Keratinocyte (primary cell): ENCODE data around the gene SIGLEC8. TPM values are rescaled to one million over a fixed set of nuclear protein-coding genes. Genes with fewer than 3 reads are reported as not detected.

Source experiments
- DNase-seq: peaks from one replicate; pipeline ENCODE4 v3.0.0-alpha.2; 2011; ENCODE audit warnings: low read depth, missing footprints, low spot score
- FAIRE-seq: peaks from 2 replicates; lab custom pipeline; 2011; peaks lifted over from hg19 to GRCh38; lab: Jason Lieb, UNC
- H2AFZ ChIP-seq: 2 replicates; pipeline ENCODE4 v1.6.0; 2012; ENCODE audit warnings: low read length, control low read depth, inconsistent platforms; ENCODE audit not compliant: control insufficient read depth
- H3K27ac ChIP-seq: 2 replicates; pipeline ENCODE4 v1.5.1; 2011; ENCODE audit warnings: low read length; ENCODE audit not compliant: control insufficient read depth, insufficient read depth
- H3K27me3 ChIP-seq: 3 replicates; pipeline ENCODE4 v1.6.0; 2011; ENCODE audit warnings: low read length; ENCODE audit not compliant: control insufficient read depth, insufficient read depth; ENCODE audit errors: extremely low read depth
- H3K36me3 ChIP-seq, 2 experiments: 2 replicates in 1 of 2; 3 replicates in 1 of 2; pipeline ENCODE4 v1.5.1; 2011; ENCODE audit warnings: low read length in 2 of 2, mild to moderate bottlenecking in 1 of 2; ENCODE audit not compliant: control insufficient read depth in 2 of 2, insufficient read depth in 2 of 2; ENCODE audit errors: extremely low read depth in 1 of 2
- H3K4me1 ChIP-seq: 3 replicates; pipeline ENCODE4 v1.5.1; 2011; ENCODE audit warnings: low read length; ENCODE audit not compliant: control insufficient read depth, insufficient read depth; ENCODE audit errors: extremely low read depth
- H3K4me2 ChIP-seq: 3 replicates; pipeline ENCODE4 v1.6.0; 2011; ENCODE audit warnings: low read depth, low read length; ENCODE audit not compliant: control insufficient read depth, insufficient read depth; ENCODE audit errors: extremely low read depth
- H3K4me3 ChIP-seq, 3 experiments: fragments of 200-600 bp in 1 of 3; sonication (generic) in 1 of 3; 2 replicates in 2 of 3; 3 replicates in 1 of 3; pipeline ENCODE4 v1.5.1; 2011 to 2016; ENCODE audit warnings: low read length in 3 of 3, mild to moderate bottlenecking in 3 of 3, control low read depth in 2 of 3, inconsistent platforms in 1 of 3, low read depth in 1 of 3, mixed read lengths in 1 of 3, mixed run types in 1 of 3, moderate library complexity in 1 of 3; ENCODE audit not compliant: control insufficient read depth in 2 of 3, insufficient read depth in 2 of 3; ENCODE audit errors: extremely low read depth in 1 of 3
- H3K79me2 ChIP-seq: 2 replicates; pipeline ENCODE4 v1.6.0; 2012; ENCODE audit warnings: low read length; ENCODE audit not compliant: control insufficient read depth, insufficient read depth
- H3K9ac ChIP-seq: 3 replicates; pipeline ENCODE4 v1.6.0; 2011; ENCODE audit warnings: low read length; ENCODE audit not compliant: control insufficient read depth, insufficient read depth; ENCODE audit errors: extremely low read depth
- H3K9me1 ChIP-seq: 3 replicates; pipeline ENCODE4 v1.6.0; 2011; ENCODE audit warnings: low read length; ENCODE audit not compliant: control insufficient read depth, insufficient read depth; ENCODE audit errors: extremely low read depth
- H3K9me3 ChIP-seq: 2 replicates; pipeline ENCODE4 v1.5.1; 2012; ENCODE audit warnings: low read depth, low read length; ENCODE audit not compliant: control insufficient read depth
- H4K20me1 ChIP-seq: 3 replicates; pipeline ENCODE4 v1.6.0; 2011; ENCODE audit warnings: low read length; ENCODE audit not compliant: control insufficient read depth, insufficient read depth; ENCODE audit errors: extremely low read depth
- EZH2 ChIP-seq: IDR thresholded peaks from one replicate; pipeline ENCODE4 v1.6.1; 2012; ENCODE audit warnings: inconsistent platforms, mild to moderate bottlenecking, low read length, moderate library complexity
- dilution Hi-C: fragments of 300-500 bp; cut with MboI; formaldehyde crosslinking; loops from one replicate; pipeline ENCODE4 v1.7.0; 2020; ENCODE audit warnings: low sequenced_read_pairs; ENCODE audit not compliant: extremely low pct_ligation_motif_present
- polyA plus RNA-seq, 5 experiments: library from polyadenylated mRNA; depleted of rRNA in 3 of 5; stranded (reverse) in 3 of 5; stranded (forward) in 1 of 5; unstranded in 1 of 5; fragments of >200 nt; gene quantifications; 1 replicate in 1 of 5; 2 replicates in 3 of 5; 3 replicates in 1 of 5; pipeline versions ENCODE4 v1.2.1 to v1.2.3, GENCODE V29; 2011 to 2012; ENCODE audit warnings: missing spikeins in 2 of 5, low read depth in 1 of 5, low replicate concordance in 1 of 5
- TF ChIP-seq, protein P1 (sequence below), 3 experiments: IDR thresholded peaks in 1 of 3; conservative IDR thresholded peaks in 1 of 3; optimal IDR thresholded peaks in 1 of 3; 2 replicates in 2 of 3; 3 replicates in 1 of 3; pipeline versions ENCODE3 to v1.5.1; 2011; ENCODE audit warnings: low read length in 3 of 3, mild to moderate bottlenecking in 3 of 3, moderate library complexity in 2 of 3, control low read depth in 1 of 3, inconsistent platforms in 1 of 3; ENCODE audit not compliant: insufficient read depth in 2 of 3; ENCODE audit errors: extremely low read depth in 1 of 3

The SIGLEC8 gene
- polyA plus RNA-seq, 1 donor (not counting 4 experiments of a cell fraction or from before 2014, with no cell fraction given), result not detected

DNA sequence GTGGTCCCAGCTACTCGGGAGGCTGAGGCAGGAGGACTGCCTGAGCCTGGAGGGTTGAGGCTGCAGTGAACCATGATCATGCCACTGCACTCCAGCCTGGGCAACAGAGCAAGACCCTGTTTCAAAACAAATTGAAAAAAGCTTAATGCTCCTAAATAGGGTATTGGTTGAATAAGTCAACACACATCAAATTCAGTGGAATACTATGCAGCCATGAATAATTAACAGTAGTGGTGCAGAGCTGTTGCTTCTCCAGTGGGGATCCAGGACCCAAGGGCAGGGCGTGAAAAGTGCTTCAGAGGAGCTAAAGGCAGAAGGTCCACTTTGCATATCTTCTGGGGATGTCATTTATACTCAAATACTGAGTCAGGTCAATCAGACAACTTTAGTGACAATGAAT is 18.2 kb downstream of the SIGLEC8 start:
- H4K20me1 ChIP-seq, result no peaks in the 10 kb centered on the region
- no peak overlapping the region for H3K4me3 ChIP-seq
- TF ChIP-seq, protein P1, sequence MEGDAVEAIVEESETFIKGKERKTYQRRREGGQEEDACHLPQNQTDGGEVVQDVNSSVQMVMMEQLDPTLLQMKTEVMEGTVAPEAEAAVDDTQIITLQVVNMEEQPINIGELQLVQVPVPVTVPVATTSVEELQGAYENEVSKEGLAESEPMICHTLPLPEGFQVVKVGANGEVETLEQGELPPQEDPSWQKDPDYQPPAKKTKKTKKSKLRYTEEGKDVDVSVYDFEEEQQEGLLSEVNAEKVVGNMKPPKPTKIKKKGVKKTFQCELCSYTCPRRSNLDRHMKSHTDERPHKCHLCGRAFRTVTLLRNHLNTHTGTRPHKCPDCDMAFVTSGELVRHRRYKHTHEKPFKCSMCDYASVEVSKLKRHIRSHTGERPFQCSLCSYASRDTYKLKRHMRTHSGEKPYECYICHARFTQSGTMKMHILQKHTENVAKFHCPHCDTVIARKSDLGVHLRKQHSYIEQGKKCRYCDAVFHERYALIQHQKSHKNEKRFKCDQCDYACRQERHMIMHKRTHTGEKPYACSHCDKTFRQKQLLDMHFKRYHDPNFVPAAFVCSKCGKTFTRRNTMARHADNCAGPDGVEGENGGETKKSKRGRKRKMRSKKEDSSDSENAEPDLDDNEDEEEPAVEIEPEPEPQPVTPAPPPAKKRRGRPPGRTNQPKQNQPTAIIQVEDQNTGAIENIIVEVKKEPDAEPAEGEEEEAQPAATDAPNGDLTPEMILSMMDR (optimal IDR thresholded peaks at IDR 0.05 in 1 of 3, IDR thresholded peaks at IDR 0.05 in 1 of 3, conservative IDR thresholded peaks at IDR 0.05 in 1 of 3; ENCODE audit: extremely low read depth in 1 of 3, insufficient read depth in 2 of 3, low read length in 3 of 3), result no peak
- TF ChIP-seq EZH2, result no peak

DNA sequence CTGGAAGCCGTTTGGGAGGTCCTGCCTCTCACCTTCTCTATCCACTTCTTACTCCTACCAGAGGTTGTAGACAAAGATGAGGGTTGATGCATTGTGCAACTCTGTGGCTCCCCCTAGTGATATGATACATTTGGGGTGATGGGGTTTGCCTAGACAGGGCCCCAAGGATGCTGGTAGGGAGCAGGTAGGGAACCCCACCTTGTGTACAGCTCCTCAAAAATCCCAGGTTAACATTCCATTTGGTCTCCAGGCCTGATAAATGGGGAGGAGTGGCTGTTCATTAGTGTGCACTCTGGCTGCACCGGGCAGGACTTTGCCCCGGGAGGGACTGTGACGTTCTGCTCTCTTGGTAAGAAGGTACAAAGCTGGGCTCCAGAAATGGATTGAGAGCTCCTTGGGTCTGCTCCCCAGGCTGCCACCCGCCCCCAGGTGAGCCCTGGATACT is 19.2 kb downstream of the SIGLEC8 start:
- Histone ChIP-seq H4K20me1 (no peaks in the 10 kb centered on the region), H3K4me3 (no peak overlapping the region), H3K4me2 (no peak overlapping the region), H3K36me3 (no peaks in the 10 kb centered on the region), H3K79me2 (no peaks in the 10 kb centered on the region), H3K4me1 (no peaks in the 10 kb centered on the region), H2AFZ (no peak overlapping the region), H3K9me1 (no peaks in the 10 kb centered on the region), H3K27me3 (no peaks in the 10 kb centered on the region), H3K9me3 (no peaks in the 10 kb centered on the region), H3K9ac (no peak overlapping the region), H3K27ac (no peak overlapping the region)
- FAIRE-seq (no peak), DNase-seq (no peak)
- dilution Hi-C loops, result no loop called here
- TF ChIP-seq EZH2, result no peak
- TF ChIP-seq, protein P1 (optimal IDR thresholded peaks at IDR 0.05 in 1 of 3, IDR thresholded peaks at IDR 0.05 in 1 of 3, conservative IDR thresholded peaks at IDR 0.05 in 1 of 3; ENCODE audit: extremely low read depth in 1 of 3, insufficient read depth in 2 of 3, low read length in 3 of 3), result peak; percentile 33 to 54 (median 36)

More for the DNA sequence above, 18.2 kb downstream of the SIGLEC8 start:
- Histone ChIP-seq H3K27ac (no peak overlapping the region), H3K9me3 (no peaks in the 10 kb centered on the region), H2AFZ (no peak overlapping the region), H3K27me3 (no peaks in the 10 kb centered on the region), H3K79me2 (no peaks in the 10 kb centered on the region), H3K4me1 (no peaks in the 10 kb centered on the region), H3K36me3 (no peaks in the 10 kb centered on the region), H3K9ac (no peak overlapping the region), H3K9me1 (no peaks in the 10 kb centered on the region), H3K4me2 (no peak overlapping the region)
- DNase-seq (no peak), FAIRE-seq (no peak)
- dilution Hi-C loops, result no loop called here
